NCI-H1436 (cell line): ENCODE results near the gene CCPG1.

Source experiments
- DNase-seq: peaks from one replicate; lab custom pipeline; 2025; lab: John Stamatoyannopoulos, UW

Gene CCPG1

DNA sequence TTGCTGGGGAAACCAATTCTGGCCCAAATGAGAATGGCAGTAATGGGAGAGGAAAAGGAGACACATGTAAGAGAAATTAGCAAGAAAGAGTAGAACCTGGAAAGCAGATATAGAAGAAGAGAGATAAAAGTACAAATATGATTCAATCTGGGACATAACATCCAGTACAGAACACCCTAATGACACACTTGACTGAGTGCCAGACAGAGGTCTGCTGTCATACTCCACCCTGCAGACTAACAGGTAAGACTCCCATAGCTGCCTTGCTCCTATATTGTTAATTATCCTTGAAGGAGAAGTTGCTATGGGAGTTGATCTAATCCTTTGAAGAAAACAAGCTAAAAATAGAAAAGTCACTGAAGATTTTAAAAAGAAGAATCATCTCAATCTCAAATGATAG is 21.1 kb downstream of the CCPG1 start:
- no peak for DNase-seq

DNA sequence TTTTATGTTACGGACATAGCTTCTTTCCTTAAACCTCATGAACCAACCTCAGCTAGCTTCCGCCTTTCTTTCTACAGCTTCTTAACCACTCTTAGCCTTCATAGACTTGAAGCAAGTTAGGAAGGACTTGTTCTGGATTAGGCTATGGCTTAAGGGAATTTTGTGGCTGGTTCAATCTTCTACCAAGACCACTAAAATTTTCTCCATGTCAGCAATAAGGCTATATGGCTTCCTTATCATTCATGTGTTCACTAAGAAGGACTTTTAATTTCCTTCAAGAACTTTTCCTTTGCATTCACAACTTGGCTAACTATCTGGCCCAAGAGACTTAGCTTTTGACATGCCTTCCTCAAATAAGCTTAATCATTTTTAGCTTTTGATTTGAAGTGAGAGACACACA is 24.5 kb downstream of the CCPG1 start:
- no peak for DNase-seq

DNA sequence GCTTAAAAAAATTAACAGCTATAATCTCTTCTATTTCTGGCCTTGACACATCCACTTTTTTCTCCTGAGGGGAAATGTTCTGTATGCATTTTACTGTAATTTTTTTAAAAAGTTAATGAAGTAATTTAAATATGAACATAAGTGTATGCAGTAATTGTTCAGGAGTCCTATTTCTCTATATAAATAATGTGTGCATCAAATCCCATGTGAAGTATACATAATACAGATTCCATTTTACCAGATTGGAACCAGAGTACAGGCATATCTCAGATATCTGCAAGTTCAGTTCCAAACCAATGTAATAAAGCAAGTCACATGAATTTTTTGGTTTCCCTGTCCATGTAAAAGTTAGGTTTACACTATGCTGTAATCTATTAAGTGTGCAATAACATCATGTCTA is 26.6 kb downstream of the CCPG1 start:
- DNase-seq = no peak

DNA sequence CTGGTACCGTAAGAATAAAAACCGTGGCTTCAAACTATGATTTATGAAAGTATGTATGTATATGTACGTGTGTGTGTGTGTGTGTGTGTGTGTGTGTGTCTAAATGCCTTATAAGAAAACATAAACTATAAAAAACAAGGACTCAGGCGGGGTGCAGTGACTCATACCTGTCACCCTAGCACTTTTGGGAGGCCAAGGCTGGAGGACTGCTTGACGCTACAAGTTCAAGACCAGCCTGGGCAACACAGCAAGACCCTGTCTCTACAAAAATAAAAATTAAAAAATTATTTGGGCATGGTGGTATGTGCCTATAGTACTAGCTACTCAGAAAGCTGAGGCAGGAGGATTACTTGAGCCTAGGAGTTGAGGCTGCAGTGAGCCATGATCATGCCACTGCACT is 29.1 kb downstream of the CCPG1 start:
- no peak for DNase-seq

DNA sequence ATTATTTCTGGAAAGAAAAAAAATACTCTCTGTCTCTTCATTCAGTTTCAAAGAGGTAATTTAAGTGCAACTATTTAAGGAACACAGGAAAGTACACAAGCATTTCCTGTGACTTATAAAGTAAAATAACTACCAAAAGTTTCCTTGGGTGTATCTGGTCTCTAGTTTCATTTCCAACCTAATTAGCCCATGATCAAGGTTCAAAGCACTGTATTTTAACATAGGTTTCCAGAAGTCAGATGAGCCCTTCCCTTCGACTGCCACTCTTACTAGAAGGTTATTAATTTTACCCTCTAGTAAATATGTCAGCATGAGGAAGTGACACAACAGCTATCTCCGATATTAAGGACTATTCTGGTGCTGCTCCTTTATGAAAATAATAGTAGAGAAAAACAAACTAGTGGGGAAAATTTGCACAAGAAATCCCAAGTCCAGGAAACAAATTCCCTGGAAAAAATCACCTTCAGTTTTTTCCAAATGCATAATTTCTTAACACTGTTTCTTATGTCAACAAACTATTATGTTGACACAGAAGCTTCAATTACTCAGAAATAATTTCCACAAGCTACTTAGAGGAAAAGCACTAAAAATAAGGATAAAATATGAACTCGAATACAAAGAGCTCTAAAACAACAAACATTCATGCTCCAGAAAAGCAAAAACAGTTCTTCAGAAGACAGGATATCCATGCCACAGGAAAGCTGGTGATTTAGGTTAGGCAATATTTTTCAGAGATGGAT is 35.3 kb downstream of the CCPG1 start:
- DNase-seq = no peak

DNA sequence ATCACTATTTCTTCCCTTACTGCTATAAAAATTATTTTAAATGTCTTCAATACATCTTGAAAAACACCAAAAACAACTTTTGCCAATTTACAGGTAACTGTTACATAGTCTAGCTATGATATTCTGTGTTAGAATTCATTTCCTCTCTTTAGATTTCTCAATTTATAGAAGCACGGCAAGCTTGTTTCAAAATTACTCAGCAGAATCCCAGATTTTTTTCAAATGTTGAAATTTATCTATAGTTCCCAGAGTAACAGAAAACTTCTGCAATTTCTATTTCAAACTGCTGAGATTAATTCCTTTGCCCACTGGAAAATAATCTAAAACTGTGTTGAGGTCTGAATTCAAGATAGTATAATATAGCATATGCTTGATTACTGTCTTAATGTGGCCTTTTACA is 41.2 kb downstream of the CCPG1 start:
- no peak for DNase-seq

DNA sequence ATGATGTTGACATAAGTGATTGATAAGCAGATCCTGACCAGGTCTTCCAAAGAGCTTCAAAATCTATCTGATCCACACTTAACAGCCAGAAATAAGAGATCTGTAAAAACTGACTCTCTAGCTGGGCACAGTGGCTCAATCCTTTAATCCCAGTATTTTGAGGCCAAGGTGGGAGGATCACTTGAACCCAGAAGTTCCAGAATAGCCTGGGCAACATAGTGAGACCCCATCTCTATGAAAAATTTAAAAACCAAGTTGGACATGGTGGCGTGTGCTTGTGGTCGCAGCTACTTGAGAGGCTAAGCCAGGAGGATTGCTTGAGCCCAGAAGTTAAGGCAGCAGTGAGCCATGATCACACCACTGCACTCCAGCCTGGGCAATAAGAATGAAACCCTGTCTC is 45.5 kb downstream of the CCPG1 start:
- DNase-seq = no peak

DNA sequence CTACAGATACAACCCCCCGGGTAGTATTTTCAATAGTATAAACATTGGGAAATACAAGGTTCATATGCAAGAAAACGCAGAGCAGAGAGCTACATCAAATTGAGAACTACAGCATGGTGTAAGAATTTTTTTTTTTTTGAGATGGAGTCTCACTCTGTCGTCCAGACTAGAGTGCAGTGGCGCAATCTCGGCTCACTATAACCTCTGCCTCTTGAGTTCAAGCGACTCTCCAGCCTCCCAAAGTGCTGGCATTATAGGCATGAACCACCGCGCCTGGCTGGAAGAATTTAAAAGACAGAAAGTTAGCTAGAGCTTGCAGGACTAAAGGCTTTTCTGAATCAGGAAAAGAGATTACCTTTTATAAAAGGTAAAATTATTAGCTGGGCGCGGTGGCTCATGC is 47.1 kb downstream of the CCPG1 start:
- DNase-seq = no peak

DNA sequence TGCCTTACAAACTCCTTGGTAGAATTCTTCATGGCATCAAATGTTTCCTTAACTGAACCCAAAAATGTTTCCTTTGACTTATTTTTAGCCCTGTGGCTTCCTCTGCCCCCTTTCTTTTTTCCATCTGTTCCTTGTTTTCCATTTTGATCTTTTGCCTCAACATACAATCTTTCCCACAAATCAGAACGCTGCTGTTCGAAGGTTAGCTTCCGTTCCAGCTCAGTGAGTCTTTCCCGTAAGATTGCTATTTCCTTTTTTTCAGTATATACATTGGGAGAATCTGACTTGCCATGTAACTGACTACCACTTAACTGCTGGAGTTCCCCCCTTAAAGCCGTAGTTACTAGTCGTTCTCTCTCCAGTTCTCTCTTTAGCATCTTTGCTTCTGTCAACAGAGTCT is 47.9 kb downstream of the CCPG1 start:
- no peak for DNase-seq

DNA sequence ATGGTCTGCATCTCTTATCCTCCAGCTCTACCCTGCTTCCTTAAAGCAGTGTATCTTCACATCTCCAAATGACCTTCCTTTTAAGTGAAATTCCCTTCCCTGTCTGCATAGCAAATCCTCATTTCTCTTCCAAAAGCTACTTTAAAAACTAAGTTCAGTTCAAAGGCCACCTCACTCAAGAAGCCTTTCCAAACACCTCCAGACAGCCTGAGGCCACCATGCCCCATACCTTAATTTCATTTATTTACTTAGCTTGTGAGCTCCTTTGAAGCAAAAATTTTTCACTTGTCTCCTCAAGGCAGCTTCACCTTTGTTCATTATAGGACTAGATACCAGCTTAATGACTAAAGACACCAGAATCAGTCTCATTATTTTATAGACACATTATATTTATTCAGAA is 49.7 kb downstream of the CCPG1 start:
- DNase-seq = no peak

DNA sequence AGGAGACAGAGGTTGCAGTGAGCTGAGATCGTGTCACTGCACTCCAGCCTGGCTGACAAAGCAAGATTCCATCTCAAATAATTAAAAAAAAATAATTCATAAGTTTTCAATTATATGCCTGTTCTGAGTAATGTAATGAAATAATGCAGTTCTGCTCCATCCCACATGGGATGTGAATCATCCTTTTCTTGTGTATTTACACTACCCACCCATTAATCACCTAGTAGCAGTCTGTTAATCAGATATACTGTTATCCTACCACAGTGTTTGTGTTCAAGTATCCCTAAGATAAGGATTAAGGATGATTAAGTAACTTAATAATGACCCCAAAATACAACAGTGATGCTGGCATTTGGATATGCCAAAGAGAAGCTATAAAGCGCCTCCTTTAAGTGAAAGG is 50.4 kb downstream of the CCPG1 start:
- no peak for DNase-seq

DNA sequence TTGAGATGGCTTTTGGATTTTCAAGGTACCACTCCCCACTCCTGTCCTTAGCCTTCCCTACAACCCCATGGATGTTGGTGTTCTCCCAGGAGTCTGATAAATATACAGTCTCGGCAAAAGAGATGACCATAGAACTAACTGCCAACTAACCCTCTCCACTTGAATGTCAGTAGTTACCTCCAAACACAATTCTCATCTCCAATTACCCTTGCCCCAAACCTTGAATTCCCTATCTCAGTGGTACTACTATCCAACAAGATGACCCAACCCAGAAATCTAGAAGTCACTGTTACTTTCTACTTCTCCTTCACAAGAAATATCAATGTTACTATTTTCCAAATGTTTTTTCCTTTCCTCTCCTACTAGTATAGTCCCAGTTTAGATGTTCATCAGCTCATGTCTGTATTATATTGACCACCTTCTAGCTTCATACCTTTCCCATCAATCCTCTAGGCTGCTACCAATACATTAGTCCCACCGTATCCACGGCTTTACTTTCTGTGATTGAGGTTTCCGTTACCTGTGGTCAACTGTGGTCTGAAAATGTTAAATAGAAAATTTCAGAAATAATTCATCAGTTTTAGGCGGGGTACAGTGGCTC is 51.1 kb downstream of the CCPG1 start:
- DNase-seq = no peak

DNA sequence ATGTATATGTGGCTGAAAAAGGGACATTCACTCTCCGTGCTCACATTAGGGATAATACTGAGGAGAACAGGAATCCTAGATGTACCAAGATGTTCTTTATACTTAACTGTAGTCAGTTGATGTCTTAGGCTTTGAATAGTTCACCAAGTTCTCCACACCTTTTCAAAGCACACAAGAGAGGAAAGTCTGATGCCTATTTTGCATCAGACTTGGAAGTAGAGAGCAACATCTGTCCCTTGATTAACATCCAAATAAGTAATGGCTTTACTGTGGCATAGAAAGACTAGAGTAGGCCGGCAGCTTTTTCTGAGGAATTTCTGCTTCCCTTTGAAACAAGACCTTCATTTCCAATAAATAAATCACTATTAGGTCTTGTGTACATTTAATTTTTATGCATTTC is 55.1 kb downstream of the CCPG1 start:
- DNase-seq = no peak

DNA sequence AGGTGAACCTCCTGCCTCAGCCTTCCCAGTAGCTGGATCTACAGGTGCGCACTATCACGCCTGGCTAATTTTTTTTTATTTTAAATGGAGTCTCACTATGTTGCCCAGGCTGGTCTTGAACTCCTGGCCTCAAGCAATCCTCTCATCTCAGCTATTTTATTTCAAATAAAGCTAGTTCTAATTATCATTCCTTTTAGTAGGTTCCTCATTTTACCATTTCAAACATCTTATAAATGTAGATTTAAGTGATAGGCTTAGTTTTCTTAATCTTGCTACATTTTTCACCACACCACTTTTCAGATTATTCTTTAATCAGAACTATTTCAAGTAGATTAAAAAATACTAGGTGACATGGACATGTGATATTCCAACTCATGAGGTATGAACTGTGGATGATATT is 58.9 kb downstream of the CCPG1 start:
- DNase-seq = no peak

DNA sequence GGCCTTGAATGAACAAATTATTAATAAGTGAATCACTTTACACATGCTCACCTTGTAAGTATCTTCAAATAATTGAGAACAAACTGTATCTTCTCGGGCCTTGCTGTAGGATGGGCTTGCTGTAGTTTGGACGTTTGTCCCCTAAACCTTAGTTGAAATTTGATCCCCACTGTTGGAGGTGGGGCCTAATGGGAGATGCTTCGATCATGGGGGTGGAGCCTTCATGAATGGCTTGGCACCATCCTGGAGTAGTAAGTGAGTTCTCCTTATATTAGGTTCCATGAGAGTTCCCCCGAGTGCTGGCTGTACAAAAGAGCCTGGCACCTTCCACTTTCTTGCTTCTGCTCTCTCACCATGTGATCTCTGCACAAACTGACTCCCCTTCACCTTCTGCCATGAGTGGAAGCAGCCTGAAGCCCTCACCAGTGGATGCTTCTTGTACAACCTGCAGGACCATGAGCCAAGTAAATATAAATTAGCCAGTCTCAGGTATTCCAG is 59.8 kb downstream of the CCPG1 start:
- no peak for DNase-seq

DNA sequence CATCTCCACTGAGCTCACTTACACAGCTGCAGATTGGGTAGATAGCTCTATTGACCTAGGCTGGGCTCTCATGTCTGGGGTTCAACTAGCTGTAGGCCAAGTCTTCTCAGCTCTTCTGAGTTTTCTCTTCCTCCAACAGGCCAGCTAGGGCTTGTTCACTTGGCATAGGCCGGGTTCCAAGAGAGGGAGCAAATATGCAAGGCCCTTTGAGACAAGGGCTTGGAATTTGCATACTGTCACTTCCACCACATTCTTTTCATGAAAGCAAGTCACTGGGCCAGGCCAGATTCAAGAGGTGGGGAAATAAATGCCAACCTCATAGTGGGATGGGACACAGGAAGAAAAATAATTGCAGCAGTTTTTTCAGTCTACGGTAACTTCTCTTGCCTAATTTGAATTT is 64.0 kb downstream of the CCPG1 start:
- no peak for DNase-seq

DNA sequence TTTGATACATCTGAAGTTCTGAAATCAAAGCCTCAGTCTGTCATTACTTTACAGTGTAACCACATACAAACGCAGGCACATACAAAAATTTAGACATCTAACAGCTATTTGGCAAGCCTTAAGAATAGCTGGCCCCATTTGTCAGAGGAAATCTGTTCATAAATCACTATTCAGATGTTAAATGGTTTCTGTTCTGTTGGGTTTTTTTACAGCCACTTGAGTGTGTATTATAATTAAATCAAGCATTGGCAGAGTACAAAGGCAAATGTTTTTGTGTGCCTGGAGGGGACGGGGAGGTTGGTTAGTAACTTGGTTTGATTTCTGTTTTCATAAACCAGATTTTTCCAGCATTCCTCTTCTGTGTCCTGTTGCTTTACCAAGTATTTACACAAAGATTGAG is 65.0 kb downstream of the CCPG1 start:
- peak; percentile 58 for DNase-seq

DNA sequence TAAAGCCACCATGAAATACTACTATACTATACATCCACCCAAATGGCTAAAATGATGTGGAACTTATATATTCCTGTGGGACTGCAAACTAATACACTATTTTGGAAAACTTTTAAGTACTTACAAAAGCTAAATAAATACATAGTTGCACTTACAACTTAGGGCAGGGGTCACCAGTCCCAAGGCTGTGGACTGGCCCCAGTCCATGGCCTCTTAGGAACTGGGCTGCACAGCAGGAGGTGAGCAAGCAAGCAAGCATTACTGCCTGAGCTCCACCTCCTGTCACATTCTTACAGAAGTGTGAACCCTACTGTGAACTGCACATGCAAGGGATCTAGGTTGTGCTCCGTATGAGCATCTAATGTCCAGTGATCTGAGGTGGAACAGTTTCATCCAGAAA is 71.0 kb downstream of the CCPG1 start:
- DNase-seq = no peak

DNA sequence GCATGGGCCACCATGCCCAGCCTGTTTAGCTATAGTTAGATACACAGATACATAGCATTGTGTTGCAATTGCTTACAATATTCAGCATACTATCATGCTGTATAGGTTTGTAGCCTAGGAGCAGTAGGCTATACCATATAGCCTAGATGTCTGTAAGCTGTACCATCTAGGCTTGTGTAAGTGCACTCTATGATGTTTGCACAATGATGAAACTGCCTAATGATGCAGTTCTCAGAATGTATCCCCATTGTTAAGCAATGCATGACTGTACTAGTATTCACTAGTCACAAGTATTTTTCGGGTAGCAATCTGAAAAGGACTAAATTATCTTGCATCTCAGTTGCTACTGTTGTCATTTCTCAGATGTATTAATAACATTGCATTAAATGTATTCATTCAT is 73.2 kb downstream of the CCPG1 start:
- no peak for DNase-seq

DNA sequence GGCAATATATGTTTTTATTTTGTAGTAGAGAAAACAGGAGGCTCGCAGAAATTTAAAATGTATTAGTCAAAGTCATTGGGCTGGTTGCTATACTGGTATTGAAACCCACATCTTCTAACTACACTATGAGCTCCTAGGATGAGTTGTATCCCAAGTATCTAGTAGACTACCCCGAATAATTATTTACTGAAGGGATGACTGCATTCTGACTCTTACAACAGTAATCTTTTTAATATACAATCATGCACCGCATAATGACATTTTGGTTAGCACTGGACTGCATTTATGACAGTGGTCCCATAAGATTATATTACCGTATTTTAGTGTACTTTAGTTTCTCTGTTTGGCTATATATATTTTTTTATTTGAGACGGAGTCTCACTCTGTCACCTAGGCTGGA is 73.8 kb downstream of the CCPG1 start:
- DNase-seq = no peak

DNA sequence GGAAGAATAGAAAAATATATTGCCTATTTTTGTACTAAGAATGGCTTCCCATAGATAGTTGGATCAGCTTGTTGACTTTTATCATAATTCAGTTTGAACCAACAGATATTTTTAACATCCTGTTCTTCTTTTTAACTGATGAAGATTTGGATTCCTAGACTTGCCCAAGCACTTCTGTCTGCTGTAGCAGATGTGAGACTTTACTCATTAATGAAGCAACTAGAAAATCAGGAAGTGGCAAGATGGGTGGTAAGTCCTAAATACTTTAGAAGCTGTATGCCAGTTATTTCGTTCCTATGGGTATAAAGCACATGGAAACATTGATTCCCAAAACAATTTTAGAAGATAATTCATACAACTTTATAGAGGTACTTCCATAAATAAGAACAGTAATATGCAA is 80.8 kb downstream of the CCPG1 start:
- no peak for DNase-seq

DNA sequence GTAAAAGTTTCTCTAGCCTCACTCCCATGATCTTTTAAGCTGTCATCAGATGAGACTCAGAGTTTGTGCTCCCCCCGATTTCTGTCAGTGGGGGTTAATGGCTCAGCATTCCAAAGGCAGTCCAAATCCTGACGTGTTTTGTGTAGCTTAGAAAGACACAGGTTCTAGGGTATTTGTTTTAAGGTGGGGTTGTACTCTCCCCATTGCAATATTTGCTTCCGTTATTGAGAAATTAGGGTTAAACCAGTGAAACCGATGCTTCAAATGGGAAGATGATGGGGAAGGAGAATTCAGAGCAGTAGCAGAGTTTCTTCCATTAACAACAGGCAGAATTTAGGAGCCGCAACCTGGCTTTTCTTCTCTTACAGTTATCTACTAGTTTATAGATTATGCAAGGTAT is 85.7 kb downstream of the CCPG1 start:
- no peak for DNase-seq

DNA sequence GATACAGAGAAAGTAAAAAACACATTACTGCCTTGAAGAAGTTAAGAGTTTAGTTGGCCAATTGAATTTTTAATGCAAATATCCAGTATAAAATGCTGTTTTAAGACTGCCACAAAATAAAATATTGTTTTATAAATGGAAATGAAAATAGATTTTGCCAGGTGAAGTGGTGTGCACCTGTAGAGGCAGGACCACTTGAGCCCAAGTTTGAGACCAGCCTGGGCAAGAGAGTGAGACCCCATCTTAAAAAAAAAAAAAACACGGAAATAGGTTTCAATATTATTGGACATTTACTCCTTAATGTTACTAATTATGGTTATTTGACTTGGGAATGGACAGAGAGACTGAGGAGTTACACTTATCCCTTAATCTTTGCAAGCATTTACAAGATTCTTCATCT is 87.2 kb downstream of the CCPG1 start:
- no peak for DNase-seq

DNA sequence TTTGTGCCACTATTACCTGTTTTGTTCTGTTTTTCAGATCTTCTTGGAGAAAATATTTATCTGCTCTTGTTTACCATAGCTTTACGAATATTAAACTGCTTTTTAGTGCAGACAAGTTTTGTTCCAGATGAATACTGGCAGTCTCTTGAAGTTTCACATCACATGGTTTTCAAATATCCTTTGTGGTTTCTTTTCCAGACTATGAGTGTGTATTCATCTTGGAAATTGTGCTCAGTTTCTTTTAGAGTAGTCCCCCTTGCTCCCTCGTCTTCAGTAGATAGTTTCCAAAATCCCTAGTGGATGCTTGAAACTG is 88.0 kb downstream of the CCPG1 start:
- DNase-seq = no peak
